ENCODE measurements around the gene RPS6KA2.
A peak's percentile ranks its signal among the peaks of the same experiment; 100 is the strongest.
"Not testable (repeated sequence)": the region's sequence is repeated elsewhere in the genome, so short reads cannot be mapped to it uniquely, and the experiment has no call there.

RPS6KA2 gene

DNA sequence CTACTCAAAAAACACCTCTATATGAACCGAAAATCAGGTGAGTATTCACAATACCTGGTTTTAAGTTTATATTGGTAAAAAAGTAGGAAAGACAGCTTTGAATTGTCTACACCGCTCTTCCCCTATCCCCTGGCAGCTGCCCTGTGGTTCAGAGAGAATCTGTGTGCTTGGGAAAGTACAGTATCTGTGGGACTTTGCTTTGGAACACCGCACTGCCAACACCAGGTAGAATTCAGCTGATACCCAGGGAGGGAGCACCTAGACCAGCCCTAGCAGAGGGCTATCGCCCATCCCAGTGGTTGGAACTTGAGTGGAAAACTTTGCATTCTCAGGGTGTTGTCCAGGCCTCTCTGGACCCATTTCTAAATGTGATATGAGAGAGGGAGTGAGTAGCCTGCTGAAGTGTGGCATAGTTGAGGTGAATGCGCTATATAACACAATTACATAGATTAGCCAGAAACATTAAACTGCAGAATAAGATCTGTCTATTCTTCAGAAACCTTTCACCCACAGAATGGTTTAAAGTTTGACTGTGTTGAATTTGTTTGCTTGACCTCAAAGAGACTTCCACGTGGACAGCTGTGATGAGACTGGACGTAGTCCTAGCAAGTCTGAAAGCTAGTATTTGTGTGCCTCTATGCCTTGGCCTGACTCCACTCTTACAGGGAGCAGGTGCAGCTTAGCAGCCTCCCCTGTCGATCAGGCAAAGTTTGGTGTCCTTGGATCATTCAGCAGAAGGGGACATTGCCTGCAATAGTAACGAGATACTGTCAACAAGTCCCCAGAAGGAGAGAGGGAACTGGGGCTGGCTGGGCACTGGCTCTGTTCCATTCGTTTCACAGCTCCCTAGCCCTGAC, 232.8 kb downstream of the RPS6KA2 start:
- DNase-seq (ENCODE audit: low spot score) = no peak

DNA sequence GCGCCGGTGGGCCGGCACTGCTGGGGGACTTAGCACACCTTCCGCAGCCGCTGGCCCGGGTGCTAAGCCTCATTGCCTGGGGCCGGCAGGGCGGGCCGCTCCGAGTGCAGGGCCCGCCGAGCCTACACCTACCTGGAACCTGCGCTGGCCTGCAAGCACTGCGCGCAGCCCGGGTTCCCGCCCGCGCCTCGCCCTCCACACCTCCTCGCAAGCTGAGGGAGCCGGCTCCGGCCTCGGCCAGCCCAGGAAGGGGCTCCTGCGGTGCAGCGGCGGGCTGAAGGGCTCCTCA, 233.6 kb downstream of the RPS6KA2 start:
- DNase-seq (ENCODE audit: low spot score) = no peak

DNA sequence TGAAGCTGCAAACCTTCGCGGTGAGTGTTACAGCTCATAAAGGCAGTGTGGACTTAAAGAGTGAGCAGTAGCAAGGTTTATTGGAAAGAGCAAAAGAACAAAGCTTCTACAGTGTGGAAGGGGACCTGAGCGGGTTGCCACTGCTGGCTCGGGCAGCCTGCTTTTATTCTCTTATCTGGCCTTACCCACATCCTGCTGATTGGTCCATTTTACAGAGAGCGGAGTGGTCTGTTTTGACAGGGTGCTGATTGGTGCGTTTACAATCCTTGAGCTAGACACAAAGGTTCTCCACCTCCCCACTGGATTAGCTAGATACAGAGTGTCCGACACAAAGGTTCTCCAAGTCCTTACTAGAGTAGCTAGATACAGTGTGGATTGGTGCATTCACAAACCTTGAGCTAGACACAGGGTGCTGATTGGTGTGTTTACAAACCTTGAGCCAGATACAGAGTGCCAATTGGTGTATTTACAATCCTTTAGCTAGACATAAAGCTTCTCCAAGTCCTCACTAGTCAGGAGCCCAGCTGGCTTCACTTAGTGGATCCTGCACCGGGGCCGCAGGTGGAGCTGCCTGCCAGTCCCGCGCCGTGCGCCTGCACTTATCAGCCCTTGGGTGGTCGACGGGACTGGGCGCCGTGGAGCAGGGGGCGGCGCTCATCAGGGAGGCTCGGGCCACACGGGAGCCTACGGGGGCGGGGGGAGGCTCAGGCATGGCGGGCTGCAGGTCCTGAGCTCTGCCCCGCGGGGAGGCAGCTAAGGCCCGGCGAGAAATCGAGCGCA, 234.1 kb downstream of the RPS6KA2 start:
- DNase-seq (ENCODE audit: low spot score) = not testable (repeated sequence)

DNA sequence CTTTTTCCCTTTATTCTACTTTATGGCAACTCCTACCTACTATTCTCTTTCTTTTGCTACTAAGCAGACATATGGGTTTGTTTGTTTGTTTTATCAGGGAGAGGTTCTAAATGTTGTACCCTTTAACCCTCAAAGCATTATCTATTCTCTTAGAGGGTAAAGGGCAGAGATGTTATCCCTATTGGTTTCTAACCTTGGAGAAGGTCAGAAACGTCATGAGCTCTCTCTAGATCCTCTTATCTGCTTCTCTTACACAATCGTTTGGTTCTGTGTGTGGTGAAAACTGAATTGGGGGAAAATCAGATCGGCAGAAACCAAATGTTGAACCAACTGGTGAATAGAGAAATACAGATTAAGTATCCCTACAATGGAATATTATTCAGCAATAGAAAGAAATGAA, 237.9 kb downstream of the RPS6KA2 start:
- DNase-seq (ENCODE audit: low spot score) = no peak

DNA sequence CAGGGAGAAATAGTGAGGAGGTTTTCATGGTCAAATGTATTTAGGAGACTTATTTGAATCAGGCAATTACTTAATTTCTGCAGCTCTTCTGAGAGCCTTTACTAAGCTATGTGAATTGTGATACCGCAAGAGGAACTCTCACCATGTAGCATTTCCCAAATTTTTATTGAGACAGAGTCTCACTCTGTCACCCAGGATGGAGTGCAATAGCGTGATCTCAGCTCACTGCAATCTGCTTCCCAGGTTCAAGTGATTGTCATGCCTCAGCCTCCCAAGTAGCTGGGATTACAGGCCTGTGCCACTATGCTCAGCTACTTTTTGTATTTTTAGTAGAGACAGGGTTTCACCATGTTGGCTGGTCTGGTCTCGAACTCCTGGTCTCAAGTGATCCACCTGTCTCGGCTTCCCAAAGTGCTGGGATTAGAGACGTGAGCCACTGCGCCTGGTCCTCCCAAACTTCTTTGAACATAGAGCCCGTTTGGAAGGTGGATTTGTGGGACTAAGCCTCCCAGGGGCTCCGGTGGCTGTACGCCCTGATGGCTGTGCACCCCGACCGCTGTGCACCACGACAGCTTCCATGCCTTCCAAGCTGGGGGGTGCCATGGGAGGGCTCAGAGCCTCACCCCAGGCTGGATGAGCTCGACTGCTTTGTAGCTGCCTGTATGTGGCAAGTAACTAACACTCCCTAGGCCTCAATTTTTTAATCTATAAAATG, 238.6 kb downstream of the RPS6KA2 start:
- no peak for DNase-seq (ENCODE audit: low spot score)

DNA sequence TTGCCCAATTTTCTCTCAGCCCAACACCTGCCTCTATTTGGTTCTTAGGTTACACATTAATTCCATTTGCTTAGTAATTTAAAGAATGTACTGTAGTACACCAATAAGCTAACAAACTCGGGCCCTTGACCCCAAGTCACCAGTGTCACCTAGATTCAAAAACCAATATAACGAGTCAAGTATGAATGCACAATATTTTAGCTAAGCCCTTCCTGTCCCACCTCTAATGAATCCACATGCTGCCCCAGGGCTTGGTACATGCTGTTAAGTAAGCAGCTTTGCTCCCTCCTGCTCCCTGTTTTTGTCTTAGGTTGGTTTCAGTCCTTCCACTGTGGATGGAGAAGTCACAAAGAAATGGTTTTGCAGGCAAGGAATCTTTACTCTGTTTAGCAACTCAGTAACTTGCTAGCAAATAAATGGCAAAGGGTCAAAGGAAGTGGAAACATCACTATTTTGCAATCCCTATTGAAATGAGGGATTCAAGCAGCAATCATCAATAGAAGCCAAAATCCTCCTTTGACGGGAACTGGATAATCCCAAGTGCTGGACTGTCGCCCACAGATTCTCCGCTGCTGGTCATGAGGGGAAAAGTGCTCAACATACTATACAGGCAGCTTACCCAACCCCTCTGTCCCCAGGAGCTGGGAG, 239.3 kb downstream of the RPS6KA2 start:
- no peak for DNase-seq (ENCODE audit: low spot score)

DNA sequence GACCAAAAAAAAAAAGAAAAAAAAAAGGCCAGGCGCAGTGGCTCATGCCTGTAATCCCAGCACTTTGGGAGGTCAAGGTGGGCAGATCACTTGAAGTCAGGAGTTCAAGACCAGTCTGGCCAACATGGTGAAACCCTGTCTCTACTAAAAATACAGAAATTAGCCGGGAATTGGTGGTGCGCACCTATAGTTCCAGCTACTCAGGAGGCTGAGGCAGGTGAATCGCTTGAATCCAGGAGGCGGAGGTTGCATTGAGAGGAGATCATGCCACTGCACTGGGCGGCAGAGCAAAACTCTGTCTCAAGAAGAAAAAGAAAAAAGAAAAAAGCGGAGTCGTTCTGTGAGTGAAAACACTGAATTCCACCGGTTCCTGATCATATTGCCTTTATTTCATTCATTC, 240.0 kb downstream of the RPS6KA2 start:
- DNase-seq (ENCODE audit: low spot score) = not testable (repeated sequence)

DNA sequence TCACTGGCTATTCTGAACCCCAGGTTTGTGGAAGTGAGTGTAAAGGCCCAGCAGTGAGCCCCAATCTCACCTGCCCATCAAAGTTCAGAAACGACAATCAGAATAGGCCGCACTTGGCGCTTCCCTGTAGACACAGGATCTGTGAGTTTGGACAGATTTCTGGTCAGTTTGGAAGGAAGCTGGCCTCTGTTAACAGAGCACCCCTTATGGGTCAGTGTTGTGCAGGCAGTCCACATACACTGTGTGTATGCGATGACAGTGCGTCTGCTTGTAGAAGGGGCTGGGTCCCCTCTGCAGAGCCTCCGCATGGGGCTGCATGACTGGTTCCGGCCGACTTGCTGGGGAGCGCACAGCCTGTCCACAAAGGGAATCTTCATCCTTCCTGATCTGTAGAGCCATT, 240.9 kb downstream of the RPS6KA2 start:
- no peak for DNase-seq (ENCODE audit: low spot score)

DNA sequence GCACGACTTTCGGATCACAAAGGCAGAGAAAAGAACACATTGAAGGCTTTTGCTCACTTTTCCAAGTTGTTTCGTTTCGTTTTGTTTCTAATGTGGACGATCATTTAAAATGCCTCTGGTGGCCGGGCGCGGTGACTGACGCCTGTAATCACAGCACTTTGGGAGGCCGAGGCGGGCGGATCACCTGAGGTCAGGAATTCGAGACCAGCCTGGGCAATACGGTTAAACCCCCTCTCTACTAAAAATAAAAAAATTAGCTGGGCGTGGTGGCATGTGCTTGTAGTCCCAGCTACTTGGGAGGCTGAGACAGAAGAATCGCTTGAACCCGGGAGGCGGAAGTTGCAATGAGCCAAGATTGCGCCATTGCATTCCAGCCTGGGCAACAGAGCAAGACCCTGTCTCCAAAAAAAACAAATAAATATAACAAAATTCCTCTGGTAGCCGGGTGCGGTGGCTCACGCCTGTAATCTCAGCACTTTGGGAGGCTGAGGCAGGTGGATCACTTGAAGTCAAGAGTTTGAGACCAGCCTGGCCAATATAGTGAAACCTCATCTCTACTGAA, 243.2 kb downstream of the RPS6KA2 start:
- DNase-seq (ENCODE audit: low spot score) = not testable (repeated sequence)

DNA sequence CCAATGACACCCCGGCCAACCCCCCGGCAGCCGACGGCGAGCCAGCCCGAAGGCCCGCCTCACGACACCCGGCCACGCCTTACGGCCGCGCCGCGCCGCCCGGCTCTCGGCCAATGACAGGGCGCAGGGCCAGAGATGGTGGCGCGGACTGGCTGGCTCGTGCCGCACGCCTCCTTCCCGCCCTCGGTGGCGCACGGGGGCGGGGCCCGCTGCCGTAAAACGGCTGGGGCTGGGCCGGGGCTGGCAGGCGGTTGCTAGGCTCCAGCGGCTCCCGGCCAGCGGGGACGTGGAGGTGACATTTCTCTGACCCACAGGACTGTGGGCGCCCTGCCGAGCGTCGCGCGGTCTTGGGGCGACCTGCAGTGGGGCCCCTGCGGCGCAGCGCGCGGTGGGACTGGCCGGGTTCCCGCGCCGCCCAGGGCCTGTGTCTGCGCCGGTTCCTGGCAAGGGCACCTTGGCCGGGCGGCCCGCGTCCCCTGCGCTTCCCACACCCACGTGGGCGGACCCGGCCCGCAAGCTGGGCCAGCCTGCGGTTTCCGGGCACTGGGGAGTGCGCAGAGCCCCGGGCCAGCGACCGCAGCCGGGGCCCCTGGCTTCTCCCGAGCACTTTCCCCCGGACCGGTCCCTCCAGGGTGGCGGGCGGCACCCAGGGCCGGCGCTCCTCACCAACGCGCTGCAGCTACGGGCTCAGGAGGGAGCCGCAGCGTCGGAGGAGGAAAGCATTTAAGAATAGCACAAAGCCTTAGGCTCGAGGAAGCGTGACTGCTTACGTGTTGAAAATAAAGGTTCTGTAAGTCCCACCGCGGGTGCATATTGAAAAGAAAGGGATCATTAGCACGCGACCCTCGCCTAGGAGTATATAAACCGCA, 243.9 kb downstream of the RPS6KA2 start, which contains the start of gene MPC1:
Gene MPC1 (minus strand): TSS at position 8 of the 869 bp plus-strand sequence. CDS start 64 bp downstream, outside the sequence.
- peak; percentile 94 for DNase-seq (ENCODE audit: low spot score)

DNA sequence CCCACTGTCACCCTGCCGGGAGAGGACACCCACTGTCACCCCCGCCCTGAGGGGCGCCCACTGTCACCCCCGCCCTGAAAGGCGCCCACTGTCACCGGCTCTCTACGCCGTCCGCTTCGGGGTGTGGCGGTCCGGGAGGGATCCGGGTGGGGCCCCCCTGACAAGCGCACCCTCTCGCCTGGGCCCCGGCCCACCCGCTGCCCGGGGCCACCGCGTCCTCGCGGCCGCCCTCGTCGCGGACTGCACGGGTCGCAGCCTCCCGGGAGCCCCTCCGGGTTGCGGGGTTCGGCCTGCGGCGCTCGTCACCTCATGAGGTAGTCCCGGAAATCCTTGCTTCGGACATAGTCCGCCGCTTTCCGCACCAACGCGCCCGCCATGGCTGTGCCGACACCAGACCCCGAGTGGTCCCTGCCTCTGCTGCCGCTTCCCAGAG, 244.5 kb downstream of the RPS6KA2 start:
- no peak for DNase-seq (ENCODE audit: low spot score)

DNA sequence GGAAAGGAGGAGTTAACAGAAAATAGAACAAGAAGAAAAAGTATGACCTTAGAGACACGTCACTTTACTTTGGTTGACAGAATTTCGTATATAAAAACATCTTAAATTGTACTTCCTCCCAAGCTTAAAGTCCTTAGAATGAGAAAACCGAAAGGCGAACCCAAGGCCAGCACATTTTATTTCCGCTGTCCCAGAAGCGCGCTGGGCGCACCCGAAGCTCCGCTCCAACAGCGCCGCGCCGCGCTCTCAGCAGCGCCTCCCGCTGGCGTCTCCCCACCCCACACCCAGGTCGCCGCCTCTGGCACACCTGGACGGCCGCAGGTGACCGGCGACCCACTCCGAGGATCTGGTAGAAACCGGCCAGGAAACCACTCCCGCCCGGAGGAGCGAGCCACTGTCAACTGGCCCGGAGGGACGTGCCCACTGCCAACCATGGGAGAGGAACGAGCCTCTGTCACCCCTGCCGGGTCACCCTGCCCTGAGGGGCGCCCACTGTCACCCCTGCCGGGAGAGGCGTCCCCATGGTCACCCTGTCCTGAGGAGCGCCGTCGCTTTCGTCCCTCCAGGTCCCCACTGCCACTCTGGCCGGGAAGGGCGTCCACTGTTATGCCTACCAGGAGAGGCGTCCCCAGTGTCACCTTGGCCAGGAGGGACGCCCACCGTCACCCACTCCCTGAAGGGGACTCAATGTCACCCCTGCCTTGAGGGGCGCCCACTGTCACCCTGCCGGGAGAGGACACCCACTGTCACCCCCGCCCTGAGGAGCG, 245.1 kb downstream of the RPS6KA2 start:
- peak; percentile 80 for DNase-seq (ENCODE audit: low spot score)

DNA sequence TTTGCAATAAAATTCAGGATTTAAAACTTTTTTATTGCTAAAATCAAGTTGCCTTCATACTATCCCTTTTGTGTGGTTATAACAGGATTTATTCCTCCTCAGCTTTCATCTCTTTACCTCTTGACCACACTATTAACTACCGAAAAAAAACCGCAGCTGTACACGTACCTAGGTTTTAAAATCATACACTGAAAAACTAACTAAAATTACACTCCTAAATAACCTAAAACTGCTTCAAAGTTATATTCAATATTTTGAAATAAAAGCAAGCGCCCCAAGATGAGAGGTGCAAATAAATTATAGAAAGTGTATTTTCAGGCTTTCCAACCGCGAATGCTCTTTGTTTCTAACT, 245.7 kb downstream of the RPS6KA2 start:
- no peak for DNase-seq (ENCODE audit: low spot score)

DNA sequence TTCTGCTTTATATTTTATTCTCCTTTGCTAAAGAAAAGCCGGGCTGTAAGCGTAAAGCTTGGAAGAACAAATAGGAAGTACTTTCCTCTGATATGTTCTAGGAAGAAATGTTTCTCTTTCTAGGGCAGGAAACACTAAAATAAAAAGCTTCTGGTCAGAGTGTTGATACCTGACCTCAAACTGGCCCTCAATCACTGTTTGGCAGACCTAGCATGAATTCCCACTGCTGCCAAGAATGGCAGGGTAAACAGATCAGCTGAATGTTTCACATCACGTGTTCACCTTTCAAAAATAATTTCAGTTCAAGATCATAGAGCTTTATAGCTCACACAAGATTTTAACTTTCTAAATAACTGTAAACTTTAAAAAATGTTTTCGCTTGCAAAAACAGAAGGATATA, 247.3 kb downstream of the RPS6KA2 start:
- no peak for DNase-seq (ENCODE audit: low spot score)

DNA sequence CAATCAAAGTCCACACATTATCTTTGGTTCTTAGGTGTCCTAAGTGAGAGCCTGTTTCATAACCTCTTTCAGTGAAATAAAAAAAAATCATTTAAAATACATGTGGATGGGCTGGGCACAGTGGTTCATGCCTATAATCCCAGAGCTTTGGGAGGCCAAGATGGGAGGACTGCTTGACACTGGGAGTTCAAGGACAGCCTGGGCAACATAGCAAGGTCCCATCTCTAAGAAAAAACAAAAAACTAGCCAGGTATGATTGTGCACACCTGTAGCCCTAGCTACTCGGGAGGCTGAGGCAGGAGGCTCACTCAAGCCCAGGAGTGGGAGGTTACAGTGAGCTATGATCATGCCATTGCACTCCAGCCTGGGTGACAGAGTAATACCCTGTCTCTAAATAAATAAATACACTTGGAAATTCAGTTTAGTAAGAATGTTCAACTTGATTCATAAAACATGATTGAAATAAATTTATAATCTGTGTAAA, 247.9 kb downstream of the RPS6KA2 start:
- DNase-seq (ENCODE audit: low spot score) = no peak

DNA sequence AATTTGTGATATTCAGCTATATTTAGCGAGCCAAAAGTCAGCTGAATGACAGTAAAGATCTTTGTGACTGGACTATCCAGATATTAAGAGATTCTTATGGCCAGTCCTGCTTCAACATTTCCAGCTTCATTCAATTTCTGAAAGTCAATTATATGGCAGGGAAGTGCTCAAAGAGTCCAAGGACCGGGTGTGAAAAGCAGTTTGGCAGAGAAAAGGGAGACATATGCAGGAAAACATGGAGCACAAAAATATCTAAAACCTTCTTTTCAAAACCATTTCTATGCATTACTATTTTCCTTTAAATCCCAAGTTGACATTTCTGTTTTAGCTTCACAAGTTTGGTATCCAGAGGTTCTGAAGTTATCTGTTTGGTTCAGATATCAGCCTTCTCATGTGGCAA, 249.3 kb downstream of the RPS6KA2 start:
- no peak for DNase-seq (ENCODE audit: low spot score)

DNA sequence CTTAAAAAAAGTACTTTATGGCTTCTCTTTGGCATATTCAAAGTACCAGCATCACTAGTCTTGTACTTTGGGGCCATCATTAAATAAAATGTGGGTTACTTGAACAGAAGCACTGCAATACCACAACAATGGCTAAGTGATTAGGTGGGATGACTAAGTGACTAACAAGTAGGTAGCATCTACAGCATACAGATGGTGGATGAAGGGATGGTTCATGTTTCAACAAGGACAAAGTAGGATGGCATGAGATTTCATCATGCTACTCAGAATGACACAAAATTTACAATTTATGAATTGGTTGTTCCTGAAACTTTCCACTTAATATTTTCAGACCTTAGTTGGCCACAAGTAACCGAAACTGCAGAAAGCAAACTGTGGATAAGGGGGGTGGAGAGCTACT, 252.0 kb downstream of the RPS6KA2 start:
- no peak for DNase-seq (ENCODE audit: low spot score)

DNA sequence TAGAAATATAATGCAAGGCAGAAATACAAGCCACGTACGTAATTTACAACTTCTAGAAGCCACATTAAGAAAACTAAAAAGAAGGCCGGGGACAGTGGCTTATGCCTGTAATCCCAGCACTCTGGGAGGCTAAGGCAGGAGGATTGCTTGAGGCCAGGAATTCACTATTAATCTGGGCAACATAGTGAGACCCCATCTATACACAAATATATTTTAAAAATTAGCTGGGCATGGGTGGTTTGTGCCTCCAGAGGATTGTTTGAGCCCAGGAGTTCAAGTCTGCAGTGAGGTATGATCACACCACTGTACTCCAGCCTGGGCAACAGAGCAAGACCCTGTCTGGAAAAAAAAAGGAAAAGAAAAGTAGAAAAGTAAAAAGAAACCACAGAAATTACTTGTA, 256.6 kb downstream of the RPS6KA2 start:
- DNase-seq (ENCODE audit: low spot score) = no peak

DNA sequence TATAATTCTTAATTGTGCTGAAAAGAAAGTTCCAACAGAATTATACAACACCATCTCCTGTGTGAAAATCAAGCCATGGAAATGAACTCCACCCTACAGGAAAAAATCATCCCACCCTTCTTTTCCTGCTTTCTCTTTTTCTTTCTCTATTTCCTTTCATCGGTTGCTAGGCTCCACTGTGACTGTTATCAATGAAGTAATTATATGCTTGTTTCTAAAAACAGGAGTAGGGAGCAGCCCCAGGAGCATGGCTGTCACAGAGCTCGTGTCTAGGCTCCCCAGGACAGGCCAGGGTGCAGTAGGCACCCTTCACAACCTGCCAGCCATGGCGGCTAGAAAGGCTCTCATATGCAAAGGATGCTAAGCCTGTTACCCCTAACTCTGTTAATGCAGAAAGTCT, 257.3 kb downstream of the RPS6KA2 start:
- no peak for DNase-seq (ENCODE audit: low spot score)

DNA sequence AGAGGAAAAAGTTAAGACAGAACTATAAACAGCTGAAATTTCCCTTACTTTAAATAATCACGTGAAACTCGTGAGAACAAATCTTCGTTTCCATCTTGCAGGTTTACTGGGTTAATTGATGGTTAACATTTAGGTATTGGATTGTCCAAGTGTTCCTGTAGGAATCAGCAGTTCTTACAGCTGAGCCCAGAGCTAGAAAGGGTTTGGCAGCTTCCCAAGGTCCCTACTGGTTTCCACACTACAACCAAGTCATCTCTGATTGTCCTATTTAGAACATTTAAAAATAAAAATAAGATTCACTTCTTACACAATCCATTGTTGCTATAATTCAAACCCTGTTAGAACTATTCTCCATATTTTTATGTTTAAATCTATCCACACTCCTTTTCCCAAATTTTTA, 260.1 kb downstream of the RPS6KA2 start:
- no peak for DNase-seq (ENCODE audit: low spot score)

Measured in RKO (cell line).